Epithelial cell of prostate (primary cell): ENCODE results near the gene IL10RA.
"Not testable (repeated sequence)": the region's sequence is repeated elsewhere in the genome, so short reads cannot be mapped to it uniquely, and the experiment has no call there.

ENCODE experiments used
- DNase-seq: peaks from one replicate; pipeline ENCODE4 v3.0.0-alpha.2; 2011; ENCODE audit warnings: low read depth, low spot score
- H3K27ac ChIP-seq: fragments of 450-650 bp; 2 replicates; pipeline ENCODE4 v1.5.1; 2017; ENCODE audit warnings: mild to moderate bottlenecking

Gene IL10RA

GRCh38 chr11:117985953-117986887 is at the start of gene IL10RA:
Gene IL10RA, plus strand, starts transcription at chr11:117986394. Its CDS starts 74 bp downstream, at chr11:117986468.
- DNase-seq: no peak
- no peak within 1 kb of the TSS for H3K27ac ChIP-seq

DNA sequence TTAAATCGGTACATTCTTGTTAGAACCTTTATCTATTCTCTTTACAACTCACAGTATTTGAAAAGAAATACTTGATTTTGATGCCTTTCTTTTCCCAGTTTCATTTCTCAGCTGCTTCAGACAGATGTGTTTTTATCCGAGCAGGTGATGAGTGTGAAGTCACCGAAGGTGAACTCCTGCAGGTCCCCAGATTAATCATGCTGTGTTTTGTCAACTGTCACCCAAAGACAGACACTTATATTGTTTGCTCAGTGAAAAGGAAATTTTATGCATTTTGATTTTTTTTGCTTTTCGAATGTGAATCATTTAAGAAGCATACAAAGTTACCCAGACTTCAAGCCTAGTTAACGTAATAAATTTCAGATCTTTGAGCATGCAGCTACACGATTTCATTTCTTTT is 49.2 kb upstream of the IL10RA start:
- no peak for DNase-seq
- no peak overlapping the region for H3K27ac ChIP-seq

DNA sequence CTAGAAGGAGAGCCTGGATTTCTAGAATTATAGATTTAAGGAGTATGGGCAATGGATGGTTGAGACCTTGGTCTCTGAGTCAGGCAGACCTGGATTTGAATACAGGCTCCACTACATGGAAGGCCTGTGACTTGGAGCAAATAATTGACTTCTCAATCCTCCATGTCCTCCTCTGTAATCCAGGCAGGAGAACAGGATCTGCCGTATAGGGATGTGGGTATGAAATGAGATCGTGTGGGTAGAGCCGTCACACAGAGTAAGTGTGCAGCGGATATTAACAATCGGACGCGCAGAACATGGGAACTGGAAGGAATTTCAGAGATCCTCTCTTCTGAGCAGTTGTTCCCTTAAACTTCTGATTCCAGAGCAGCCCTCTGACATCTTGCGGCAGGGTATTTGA is 45.5 kb upstream of the IL10RA start:
- H3K27ac ChIP-seq: no peak overlapping the region
- DNase-seq: no peak

GRCh38 chr11:117941163-117941707 is 45.0 kb upstream of the IL10RA start:
- DNase-seq: peak; percentile 39
- no peak overlapping the region for H3K27ac ChIP-seq

- DNase-seq: no peak
- H3K27ac ChIP-seq: no peak overlapping the region
These were observed 44.1 kb upstream of the IL10RA start for GRCh38 chr11:117941976-117942654.

DNA sequence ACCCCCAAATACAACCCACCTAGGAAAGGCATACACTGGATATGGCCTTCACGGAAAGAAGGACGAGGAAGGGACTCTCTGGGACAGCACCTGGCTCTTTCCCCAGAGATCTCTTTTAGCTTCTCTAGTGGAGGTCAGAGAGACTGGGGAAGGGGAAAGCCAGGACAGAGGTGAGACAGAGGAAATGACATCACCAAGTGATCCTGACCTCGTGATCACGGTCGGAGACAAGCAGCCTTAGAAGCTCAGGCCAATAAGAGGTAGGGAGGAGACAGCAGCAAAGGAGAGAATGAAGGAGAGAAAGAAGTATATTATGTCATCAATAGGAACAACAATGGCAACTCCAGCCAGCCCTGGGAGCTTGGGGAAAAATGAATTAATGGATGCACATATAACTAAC is 41.6 kb upstream of the IL10RA start:
- H3K27ac ChIP-seq: no peak overlapping the region
- DNase-seq: no peak

- DNase-seq: no peak
- no peak overlapping the region for H3K27ac ChIP-seq
These were observed 41.0 kb upstream of the IL10RA start for GRCh38 chr11:117945047-117945810.

GRCh38 chr11:117946156-117946841 is 39.9 kb upstream of the IL10RA start:
- no peak for DNase-seq
- no peak overlapping the region for H3K27ac ChIP-seq

DNA sequence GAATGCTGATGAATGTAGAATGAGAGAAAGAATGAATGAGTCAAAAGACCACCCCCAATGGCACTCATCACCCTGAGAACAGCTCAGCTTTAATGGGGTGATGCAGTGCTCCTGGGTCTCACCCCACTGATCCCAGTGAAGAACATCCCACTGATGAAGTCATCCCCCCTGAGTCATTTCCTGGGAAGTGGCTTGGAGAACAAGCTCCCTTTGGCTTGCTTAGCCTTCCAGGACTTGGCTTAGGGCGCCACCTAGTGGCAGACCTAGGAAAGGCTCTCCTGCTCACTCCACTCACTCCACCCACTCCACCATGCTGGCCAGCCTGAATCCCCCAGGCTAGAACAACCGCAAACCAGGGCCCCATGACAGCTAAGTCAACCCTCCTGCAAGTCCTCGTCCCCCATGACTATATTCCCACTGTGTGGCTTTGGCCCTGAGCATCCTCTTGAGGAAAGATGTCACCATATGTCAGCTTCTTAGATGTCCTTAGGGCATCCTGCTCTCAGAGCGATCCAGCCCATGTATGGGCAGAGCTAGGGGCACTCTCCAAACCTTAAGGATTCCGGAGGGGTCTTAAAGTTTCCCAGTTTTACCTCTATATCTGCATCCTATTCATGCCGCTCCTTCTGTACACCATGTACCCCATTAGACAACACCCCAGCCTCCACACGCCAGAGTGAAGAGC is 39.2 kb upstream of the IL10RA start:
- no peak overlapping the region for H3K27ac ChIP-seq
- peak; percentile 83 for DNase-seq

DNA sequence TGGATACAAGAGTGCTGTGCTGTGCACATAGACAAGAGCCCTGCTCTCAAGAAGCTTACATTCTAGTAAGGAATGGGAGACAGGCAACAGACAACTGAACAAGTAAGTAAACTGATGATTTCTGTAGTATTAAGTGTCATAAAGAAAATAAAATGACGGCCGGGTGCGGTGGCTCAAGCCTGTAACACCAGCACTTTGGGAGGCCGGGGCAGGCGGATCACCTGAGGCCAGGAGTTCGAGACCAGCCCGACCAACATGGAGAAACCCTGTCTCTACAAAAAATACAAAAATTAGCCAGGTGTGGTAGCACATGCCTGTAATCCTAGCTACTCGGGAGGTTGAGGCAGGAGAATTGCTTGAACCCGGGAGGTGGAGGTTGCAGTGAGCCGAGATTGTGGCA is 38.4 kb upstream of the IL10RA start:
- not testable (repeated sequence) for H3K27ac ChIP-seq, DNase-seq

GRCh38 chr11:117948466-117948865 is 37.7 kb upstream of the IL10RA start:
- H3K27ac ChIP-seq, DNase-seq: not testable (repeated sequence)

DNA sequence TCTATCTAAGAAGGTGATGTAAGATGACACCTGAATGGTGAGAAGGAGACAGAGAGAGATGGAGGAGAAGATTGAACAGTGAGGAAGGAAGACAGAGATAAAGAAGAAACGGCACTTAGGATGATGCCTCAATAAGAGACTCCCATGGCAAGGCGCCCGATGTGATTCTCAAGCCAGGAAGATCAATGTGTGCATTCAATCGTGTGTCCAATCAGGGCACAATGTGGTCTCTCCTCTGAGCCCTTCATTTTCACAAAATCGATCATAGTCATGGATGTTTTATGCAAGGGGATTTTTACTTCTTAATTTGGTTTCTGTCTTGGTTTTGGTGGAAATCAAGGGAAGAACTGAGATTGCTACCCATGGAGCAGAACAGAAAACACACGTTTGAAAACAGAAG is 37.1 kb upstream of the IL10RA start:
- DNase-seq: no peak
- no peak overlapping the region for H3K27ac ChIP-seq

DNA sequence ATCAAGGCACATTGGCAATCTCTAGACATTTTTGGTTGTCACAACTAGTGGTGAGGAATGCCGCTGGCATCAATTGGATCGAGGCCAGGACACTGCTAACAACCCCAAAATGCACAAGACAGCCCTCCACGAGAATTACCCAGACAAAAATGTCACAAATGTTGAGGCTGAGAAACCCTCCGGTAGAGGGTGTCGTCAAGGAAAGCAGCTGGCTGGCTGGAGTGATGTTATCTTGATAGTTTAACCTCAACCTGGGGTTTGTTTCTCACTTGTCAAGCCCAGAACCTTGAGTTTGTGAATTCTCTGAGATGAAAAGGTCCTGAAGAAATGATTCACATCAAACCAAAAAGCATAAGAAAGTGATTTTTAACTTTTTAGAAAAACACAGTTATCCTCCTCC is 35.9 kb upstream of the IL10RA start:
- no peak for DNase-seq
- no peak overlapping the region for H3K27ac ChIP-seq

DNA sequence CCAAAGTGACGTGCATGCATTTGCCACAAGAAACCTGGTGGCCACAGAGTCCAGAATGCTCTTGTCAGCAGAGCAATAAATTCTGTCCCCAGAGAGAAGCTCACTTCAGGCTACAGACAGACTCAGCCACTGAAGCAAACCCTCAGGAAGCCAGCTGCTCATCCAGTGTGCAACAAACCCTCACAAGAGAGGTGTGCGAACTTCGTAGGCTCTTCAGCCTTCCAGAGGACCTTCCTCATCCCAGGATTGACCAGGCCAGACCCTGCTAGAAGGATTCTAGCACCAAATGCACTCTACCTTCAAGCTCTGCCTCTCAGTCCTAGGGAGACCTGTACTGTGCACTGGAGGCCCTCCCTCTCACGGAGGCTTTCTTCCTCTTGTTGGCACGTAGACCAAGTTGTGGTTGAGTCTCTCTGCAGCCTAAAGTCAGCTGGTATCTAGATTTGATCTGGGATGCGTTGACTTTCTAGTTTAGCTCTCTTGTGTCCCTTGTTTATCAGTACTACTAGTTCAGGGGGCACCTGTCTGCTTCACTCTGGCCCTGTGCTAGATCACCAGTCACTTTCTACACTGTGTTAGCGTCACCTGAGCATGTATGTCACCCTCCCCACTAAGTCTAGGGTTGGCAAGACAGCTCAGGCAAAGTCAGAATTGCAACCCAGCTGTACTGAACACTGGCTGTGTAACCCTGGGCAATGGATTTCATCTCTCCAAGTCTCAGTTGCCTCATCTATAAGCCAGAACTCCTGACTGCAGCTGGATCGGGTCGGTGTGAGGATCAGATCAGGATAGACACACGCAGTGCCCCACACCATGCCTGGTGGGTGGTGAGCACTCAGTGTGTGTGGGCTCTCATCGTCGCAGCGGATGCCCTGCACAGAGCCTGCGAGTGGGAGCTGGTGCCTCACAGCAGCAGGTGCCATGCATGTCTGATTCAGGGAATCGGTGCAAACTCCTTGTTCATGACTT is 34.9 kb upstream of the IL10RA start:
- H3K27ac ChIP-seq: no peak overlapping the region
- DNase-seq: no peak

DNA sequence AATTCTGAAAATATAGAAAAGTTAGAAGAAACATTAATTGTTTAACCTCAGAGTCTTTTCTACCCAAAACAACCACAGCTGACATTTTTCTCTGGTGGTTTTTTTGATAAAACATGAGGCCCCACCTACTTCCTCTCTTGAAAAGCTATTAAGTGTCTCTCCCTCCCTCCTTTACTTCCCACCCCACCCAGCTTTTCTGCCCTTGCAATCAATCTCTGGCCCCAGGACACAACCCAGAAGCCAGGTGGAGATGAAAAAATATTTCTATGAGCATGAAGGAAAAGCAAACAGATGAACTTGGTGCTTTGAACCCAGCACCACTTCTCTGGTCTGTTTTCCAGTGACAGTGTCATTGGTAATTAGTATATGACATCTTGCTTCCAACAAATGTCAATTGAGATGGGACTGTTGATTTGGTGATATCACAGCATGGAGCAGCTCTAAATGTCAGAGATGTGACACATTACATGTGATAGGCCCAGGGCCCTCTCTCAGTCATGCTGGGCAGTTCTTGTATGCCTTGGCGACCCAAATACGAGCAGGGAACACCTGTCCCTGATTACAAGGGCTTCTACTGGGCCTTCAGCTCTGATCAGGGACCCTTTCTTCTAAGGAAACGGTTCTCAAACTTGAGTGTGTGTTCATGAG is 33.0 kb upstream of the IL10RA start:
- no peak for DNase-seq
- no peak overlapping the region for H3K27ac ChIP-seq

- DNase-seq: no peak
- H3K27ac ChIP-seq: no peak overlapping the region
These were observed 27.2 kb upstream of the IL10RA start for GRCh38 chr11:117958949-117959348.

- no peak overlapping the region for H3K27ac ChIP-seq
- DNase-seq: no peak
These were observed 26.6 kb upstream of the IL10RA start for GRCh38 chr11:117959438-117960149.
